Bronchial epithelial cell (primary cell): Measurements from ENCODE around the gene MTAP. TPM values are rescaled to one million over a fixed set of nuclear protein-coding genes. Genes with fewer than 3 reads are reported as not detected.

Source experiments
- DNase-seq: peaks from one replicate; pipeline ENCODE4 v3.0.0-alpha.2; 2010; ENCODE audit warnings: low read depth
- FAIRE-seq: peaks from 2 replicates; lab custom pipeline; 2011; peaks lifted over from hg19 to GRCh38; lab: Jason Lieb, UNC
- H3K27me3 ChIP-seq: 2 replicates; pipeline ENCODE4 v1.5.1; 2011; ENCODE audit warnings: low read length; ENCODE audit not compliant: control insufficient read depth, insufficient read depth
- H3K36me3 ChIP-seq: 2 replicates; pipeline ENCODE4 v1.5.1; 2011; ENCODE audit warnings: low read length; ENCODE audit not compliant: control insufficient read depth, insufficient read depth
- H3K4me3 ChIP-seq: 2 replicates; pipeline ENCODE4 v1.5.1; 2011; ENCODE audit warnings: mild to moderate bottlenecking, low read depth, low read length, control low read depth
- total RNA-seq: library from RNA; depleted of rRNA; stranded (reverse); fragments of >200 nt; gene quantifications from 2 replicates; pipeline ENCODE4 v1.2.1, GENCODE V29; 2014
- TF ChIP-seq, protein P1 (sequence below): IDR thresholded peaks from 2 replicates; pipeline ENCODE4 v1.5.1; 2011; ENCODE audit warnings: mild to moderate bottlenecking, moderate library complexity, low read length, control low read depth, inconsistent platforms; ENCODE audit not compliant: insufficient read depth, severe bottlenecking

The MTAP gene
- total RNA-seq, 1 donor from 2014 or later = 44.8 TPM

DNA sequence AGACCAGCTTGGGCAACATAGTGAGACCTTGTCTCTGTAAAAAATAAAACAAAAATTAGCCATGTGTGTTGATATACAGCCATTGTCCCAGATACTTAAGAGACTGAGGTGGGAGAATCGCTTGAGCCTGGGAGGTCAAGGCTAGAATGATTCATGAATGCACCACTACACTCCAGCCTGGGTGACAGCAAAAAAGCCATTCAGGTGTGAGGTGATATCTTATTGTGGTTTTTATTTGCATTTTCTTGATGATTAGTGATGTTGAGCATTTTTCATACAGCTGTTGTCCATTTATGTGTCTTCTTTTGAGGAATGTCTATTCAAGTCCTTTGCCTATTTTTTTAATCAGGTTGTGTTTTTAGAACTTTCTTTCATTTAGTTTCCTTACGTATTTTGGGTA is 23.2 kb downstream of the MTAP start:
- H3K27me3 ChIP-seq = no peaks in the 10 kb centered on the region
- FAIRE-seq (no peak), DNase-seq (no peak)
- H3K4me3 ChIP-seq = no peak overlapping the region
- H3K36me3 ChIP-seq = peaks cover 5% of the 10 kb centered on the region
- TF ChIP-seq, protein P1, sequence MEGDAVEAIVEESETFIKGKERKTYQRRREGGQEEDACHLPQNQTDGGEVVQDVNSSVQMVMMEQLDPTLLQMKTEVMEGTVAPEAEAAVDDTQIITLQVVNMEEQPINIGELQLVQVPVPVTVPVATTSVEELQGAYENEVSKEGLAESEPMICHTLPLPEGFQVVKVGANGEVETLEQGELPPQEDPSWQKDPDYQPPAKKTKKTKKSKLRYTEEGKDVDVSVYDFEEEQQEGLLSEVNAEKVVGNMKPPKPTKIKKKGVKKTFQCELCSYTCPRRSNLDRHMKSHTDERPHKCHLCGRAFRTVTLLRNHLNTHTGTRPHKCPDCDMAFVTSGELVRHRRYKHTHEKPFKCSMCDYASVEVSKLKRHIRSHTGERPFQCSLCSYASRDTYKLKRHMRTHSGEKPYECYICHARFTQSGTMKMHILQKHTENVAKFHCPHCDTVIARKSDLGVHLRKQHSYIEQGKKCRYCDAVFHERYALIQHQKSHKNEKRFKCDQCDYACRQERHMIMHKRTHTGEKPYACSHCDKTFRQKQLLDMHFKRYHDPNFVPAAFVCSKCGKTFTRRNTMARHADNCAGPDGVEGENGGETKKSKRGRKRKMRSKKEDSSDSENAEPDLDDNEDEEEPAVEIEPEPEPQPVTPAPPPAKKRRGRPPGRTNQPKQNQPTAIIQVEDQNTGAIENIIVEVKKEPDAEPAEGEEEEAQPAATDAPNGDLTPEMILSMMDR = no peak

DNA sequence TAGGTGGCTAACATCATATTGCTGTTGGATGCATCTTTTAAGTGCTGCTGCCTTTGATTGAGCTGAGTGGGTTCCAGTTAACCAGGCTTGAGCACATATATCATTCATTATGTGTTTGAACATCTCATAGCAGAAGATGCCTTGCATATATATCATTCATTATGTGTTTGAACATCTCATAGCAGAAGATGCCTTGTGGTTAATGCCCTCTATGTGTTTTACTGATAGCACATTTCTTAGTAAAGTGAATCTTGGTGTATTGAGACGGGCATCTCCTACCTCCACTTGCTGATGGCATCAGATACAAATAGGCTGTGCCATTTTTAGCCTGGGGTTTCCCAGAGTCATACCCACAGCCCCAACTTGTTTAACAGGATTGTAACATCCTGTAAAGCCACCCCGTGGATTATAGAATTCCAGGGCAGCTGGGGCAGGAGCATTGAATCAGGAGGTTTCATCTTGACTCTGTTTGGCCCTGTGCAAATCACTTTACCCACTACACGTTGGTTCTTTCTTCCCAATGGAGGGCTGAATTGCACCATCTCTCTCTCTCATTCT is 26.5 kb downstream of the MTAP start:
- FAIRE-seq = no peak
- Histone ChIP-seq H3K27me3 (no peaks in the 10 kb centered on the region), H3K36me3 (peaks cover 8% of the 10 kb centered on the region), H3K4me3 (no peak overlapping the region)
- DNase-seq = peak; percentile 74
- TF ChIP-seq, protein P1 = no peak

DNA sequence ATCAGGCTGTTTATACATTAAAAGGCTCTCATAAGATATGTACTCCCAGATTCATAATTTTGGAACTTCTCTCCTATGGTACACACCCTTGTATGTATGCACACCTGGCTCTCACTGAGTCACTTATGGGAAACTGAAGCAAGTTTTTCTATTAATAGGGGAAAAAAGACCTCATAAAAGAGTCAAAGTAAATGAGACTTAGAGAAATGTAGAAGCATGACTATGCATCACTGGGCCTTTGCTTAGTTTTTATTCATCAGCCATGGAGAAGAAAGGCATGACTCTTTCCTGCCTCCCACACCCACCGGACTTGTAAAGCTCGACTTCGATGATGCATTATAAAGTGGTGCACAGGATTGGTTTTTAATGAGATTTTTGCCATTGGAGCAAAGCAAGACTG is 28.2 kb downstream of the MTAP start:
- Histone ChIP-seq H3K27me3 (no peaks in the 10 kb centered on the region), H3K4me3 (no peak overlapping the region), H3K36me3 (peaks cover 8% of the 10 kb centered on the region)
- DNase-seq (peak; percentile 56), FAIRE-seq (no peak)
- TF ChIP-seq, protein P1 = no peak

DNA sequence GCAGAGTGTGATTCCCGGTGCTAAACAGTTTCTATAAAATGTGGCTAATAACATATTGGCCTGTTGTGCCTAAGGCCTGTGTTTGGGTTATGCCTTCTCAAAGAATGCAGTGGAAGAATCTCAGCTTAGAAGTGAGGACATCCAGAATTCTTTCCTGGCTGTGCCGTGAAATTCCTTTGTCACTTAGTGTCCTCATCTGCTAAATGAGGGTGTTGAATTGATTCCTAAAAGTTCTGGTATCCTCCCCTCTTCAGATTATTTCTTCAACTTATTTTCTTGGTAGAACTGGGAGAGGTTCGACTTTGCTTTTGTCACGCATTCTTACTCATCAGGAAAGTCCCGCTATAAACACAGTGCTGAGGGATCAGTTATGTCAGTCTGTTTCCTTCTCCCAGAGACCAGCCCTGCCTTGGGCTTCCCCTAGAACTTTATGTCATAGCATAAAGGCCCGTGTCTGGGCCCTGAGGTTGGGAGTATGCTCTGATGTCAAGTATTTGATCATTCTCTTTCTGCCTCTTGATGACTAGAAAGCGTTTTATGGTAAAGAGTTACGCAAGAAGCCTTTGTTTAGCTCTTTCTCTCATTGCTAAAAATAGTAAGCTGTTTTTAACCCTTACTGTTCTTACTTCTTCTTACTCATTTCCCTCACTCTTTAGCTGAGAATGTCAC is 29.5 kb downstream of the MTAP start:
- no peak overlapping the region for H3K4me3 ChIP-seq
- no peaks in the 10 kb centered on the region for H3K27me3 ChIP-seq
- TF ChIP-seq, protein P1 = no peak
- DNase-seq (peak; percentile 95), FAIRE-seq (no peak)
- peaks cover 6% of the 10 kb centered on the region for H3K36me3 ChIP-seq

DNA sequence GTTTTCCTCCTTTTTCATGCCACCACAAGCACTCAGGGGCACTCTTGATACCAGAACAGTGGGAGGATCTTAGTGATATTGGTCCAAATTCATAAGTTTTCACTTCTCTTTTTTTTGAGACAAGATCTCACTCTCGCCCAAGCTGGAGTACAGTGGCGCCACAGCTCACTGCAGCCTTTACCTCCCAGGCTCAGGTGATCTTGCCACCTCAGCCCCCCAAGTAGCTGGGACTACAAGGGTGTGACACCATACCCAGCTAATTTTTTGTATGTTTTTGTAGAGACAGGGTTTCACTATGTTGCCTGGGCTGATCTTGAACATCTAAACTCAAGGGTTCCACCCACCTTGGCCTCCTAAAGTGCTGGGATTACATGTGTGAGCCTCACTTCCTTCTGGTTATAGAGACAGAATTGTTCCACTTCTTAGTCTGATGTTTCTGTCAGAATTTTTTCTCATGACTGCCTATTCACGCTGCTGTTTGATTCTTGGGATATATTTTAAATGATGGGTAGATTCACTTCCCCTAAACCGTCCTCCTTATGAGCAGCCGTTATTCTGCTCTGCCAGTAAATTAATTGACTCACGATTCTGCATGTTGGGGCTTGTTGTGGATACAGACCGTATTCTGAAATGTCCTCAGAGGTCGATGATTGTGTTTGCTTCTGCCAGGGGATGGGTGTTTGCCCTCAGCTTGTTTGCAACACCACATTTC is 30.8 kb downstream of the MTAP start:
- H3K27me3 ChIP-seq = no peaks in the 10 kb centered on the region
- peaks cover 9% of the 10 kb centered on the region for H3K36me3 ChIP-seq
- H3K4me3 ChIP-seq = no peak overlapping the region
- FAIRE-seq = peak; percentile 66
- TF ChIP-seq, protein P1 = no peak
- DNase-seq = peak; percentile 98
